CD4-positive, alpha-beta T cell treated with Interleukin-15 for 4 hours (primary cell): Measurements from ENCODE around the gene ESYT2.

Experiments used
- DNase-seq: peaks from one replicate; pipeline ENCODE4 v3.0.0-alpha.2; 2020; ENCODE audit warnings: low spot score

The ESYT2 gene

GRCh38 chr7:158742065-158742821, 87.1 kb downstream of the ESYT2 start:
- DNase-seq, result no peak

GRCh38 chr7:158741294-158741666, 88.0 kb downstream of the ESYT2 start:
- no peak for DNase-seq

- no peak for DNase-seq
These were observed 88.5 kb downstream of the ESYT2 start for GRCh38 chr7:158740657-158741293.

- no peak for DNase-seq
These were observed 89.2 kb downstream of the ESYT2 start for GRCh38 chr7:158740013-158740656.

- no peak for DNase-seq
These were observed 90.5 kb downstream of the ESYT2 start for GRCh38 chr7:158738841-158739240.

- DNase-seq, result no peak
These were observed 92.1 kb downstream of the ESYT2 start for GRCh38 chr7:158737064-158737695.

- DNase-seq, result no peak
These were observed 93.4 kb downstream of the ESYT2 start for GRCh38 chr7:158735935-158736334.

- no peak for DNase-seq
These were observed 94.4 kb downstream of the ESYT2 start for GRCh38 chr7:158734861-158735260.

GRCh38 chr7:158733775-158734494, 95.4 kb downstream of the ESYT2 start:
- DNase-seq, result no peak

GRCh38 chr7:158733220-158733519, 96.1 kb downstream of the ESYT2 start:
- no peak for DNase-seq

GRCh38 chr7:158732494-158733219, 96.7 kb downstream of the ESYT2 start:
- no peak for DNase-seq

GRCh38 chr7:158731761-158732160, 97.5 kb downstream of the ESYT2 start:
- DNase-seq, result no peak

- no peak for DNase-seq
These were observed 98.6 kb downstream of the ESYT2 start for GRCh38 chr7:158730383-158731346.

- no peak for DNase-seq
These were observed 99.5 kb downstream of the ESYT2 start for GRCh38 chr7:158729646-158730382.

- DNase-seq, result no peak
These were observed 100.2 kb downstream of the ESYT2 start for GRCh38 chr7:158728911-158729645.

GRCh38 chr7:158727690-158728089, 101.6 kb downstream of the ESYT2 start:
- DNase-seq, result no peak

GRCh38 chr7:158726277-158726807, 103.0 kb downstream of the ESYT2 start:
- no peak for DNase-seq

GRCh38 chr7:158725506-158725800, 103.9 kb downstream of the ESYT2 start:
- no peak for DNase-seq
